ENCODE data around the gene LCK.

LCK gene

DNA sequence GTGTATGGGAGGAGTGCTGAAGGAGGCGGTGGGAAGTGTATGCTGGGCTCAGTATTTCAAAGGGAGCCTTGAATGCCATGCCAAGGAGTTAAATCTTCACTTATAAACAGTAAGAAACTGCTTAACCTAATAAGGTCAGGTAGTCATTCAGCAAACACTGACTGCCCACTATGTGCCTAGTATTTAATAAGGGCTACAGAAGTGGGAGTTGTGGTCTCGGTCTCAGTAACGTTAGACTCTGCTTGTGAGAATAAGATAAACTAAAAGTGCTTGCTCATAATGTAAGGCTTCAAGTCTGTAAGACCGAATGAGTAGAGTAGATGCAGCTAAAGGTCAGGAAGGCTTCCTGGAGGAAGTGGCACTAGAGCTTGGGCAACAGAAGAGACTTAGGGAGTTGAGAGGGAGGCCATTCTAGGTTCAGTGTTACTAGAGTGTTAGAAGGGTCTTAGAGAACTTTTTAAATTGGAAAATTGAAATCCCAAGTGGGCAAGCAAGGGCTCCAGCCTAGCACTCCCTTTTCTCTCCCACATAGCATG, 78.9 kb downstream of the LCK start:
- no peak for DNase-seq

DNA sequence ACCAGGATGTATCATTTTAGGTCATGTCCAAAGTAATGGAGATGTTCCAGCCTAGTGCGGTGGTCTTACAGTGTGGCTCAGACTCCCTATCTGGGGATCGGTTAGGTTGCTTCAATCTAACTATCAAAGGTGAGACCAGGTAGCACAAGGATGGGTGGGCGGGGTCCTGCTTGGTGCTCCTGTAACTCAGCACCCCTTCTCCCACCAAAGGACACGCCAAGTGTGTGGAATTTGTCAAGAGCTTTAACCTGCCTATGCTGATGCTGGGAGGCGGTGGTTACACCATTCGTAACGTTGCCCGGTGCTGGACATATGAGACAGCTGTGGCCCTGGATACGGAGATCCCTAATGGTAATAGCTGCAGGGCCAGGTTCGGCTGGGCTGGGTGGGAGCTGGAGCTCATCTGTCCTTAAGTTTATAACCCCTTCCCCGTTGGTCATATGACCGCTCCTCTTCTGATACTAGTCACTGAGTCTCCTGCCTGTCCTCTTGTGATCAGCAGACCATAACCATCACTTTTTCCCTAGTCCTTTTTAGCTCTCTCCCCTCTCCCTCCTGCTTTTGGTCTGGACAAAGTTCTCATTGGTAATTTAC, 79.6 kb downstream of the LCK start:
- DNase-seq, result no peak

DNA sequence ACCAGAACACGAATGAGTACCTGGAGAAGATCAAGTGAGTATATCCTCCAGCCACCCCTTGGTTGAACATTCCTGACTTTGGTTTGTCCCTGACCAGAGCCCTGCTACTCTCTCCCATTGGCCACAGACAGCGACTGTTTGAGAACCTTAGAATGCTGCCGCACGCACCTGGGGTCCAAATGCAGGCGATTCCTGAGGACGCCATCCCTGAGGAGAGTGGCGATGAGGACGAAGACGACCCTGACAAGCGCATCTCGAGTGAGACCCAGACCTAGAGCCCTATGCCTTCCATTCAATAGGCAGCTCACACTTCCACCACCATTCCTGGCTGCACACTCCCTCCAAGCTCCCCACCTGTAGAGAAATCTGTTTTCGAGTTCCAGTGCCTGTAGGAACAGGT, 80.5 kb downstream of the LCK start:
- no peak for DNase-seq

DNA sequence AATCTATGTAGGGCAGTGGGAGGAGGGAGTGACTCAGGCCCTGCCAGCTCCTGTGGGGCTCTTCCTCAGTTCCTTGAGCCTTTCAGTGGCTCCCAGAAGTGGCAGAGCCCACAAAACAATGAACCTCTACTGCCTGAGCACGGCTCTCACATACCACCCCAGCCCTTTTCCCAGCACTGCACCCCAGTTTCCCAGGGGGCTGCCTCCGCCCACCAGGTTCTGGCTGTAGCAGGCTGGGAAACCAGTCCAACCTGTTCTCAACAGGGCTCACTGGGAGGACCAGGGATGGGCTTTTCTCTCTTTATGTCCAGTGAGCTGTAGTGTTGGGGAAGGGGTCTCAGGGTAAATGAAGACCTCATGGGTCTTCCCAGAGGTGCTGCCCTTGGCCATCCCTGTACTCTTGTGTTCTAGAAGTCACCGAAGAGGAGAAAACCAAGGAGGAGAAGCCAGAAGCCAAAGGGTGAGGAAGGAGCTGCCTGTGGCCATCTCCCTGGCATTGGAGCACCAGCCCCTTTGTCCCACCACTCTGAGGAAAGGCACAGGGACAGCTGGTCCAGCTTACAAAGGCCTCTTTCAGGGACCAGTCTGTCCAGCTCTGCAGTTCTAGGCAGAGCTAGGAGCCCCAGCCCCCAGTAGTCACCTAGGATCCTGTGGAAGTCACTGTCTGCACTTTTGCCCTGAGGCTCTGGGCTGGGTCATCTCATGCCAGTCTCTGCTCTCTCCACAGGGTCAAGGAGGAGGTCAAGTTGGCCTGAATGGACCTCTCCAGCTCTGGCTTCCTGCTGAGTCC, 81.4 kb downstream of the LCK start:
- DNase-seq, result no peak

DNA sequence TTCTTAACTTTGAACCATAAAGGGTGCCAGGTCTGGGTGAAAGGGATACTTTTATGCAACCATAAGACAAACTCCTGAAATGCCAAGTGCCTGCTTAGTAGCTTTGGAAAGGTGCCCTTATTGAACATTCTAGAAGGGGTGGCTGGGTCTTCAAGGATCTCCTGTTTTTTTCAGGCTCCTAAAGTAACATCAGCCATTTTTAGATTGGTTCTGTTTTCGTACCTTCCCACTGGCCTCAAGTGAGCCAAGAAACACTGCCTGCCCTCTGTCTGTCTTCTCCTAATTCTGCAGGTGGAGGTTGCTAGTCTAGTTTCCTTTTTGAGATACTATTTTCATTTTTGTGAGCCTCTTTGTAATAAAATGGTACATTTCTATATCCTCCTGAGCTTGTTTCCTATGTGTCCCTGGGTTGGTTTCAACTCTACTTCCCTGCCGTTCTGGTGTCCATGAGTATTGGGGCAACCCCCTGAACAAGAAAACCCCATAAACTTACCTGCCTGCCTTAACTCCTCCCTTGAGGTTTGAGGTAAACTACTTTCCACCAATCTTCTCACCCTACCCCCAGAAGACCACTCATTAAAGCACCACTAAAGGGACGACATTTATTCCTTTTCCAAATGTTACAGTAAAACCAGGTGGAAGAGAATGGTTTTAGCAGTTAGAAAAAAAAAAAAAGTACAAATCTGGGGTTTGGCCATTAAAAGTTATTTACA, 82.3 kb downstream of the LCK start:
- no peak for DNase-seq

DNA sequence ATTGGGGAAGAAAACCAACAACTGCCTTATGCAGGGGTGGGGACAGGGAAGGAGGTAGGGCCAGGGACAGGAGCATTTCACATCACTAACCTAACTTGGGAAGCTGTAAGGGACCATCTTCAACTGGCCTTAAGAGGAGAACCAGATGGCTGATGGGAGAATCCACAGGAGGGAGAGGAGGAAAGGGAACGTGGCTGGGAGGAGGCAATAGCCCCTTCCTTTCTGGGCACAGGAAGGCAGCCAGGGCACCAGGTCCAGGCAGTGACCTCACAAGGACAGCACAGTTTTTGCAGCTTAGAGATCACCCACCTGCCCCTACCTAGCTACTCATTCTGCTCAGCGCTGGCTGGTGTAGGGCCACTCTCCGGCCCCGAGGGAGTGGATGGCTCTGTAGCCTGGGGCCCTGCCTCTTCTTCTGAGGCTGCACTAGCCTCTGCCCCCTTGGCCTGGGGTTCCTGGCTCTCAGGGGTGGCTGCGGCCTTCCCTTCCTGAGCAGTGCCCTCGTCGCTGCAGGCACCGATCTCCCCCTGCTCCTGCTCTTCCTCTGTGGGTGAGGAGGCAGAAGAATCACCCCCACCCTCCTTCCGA, 83.3 kb downstream of the LCK start:
- DNase-seq, result no peak

DNA sequence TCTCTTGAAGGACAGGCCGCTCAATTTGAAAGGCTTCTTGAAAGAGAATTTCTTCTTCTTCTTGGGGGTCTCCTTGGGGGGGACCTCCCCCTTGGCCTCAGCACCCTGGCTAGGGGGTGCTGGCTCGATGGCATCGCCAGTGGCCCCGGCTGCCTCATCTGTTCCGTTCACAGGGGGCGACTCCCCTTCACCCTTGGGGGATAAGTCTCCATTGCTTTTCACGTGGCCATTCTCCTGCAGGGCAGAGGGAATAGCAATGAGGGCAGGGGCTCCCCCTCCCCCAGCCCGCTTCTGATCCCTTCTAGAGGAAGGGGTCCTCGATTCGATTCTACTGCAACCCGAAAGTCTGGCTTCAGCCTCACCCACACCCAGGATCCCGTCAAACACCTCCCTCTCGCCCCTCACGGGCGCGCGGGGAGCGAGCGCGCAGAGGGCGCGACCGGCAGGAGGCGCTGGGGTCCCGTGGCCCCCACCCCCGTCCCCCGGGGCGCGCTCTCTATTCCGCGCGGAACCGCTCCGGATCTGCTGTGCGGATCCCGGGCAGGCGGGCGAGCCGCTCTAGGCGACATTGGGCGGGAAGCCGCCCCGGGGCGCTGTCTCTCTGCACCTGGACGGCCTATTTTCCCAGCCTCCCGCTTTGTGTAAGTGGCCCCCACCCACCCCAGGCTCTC, 83.9 kb downstream of the LCK start:
- peak; percentile 38 for DNase-seq

DNA sequence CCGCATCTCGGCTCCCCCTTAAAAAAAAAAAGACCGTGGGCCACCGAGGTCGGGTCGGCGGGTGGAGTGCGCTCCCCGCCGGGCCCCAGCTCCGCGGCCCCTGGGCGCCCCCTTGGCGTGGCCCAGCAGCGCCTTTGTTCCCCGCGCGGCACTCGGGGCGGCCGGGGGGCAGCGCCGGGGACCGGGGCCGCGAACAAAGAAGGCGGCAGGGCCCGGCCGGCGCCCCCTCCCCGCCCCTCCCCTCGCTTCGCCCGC, 84.4 kb downstream of the LCK start:
- DNase-seq, result no peak

Measured in stimulated activated naive CD4-positive, alpha-beta T cell treated with Interleukin-2 at 50 U/mL for 16 hours (primary cell).